DMS 273 (cell line): ENCODE data around the gene MRPL4.
"Not testable (repeated sequence)": the region's sequence is repeated elsewhere in the genome, so short reads cannot be mapped to it uniquely, and the experiment has no call there.

ENCODE experiments used
- DNase-seq: peaks from one replicate; lab custom pipeline; 2025; ENCODE audit not compliant: unreplicated experiment; lab: John Stamatoyannopoulos, UW

Gene MRPL4

DNA sequence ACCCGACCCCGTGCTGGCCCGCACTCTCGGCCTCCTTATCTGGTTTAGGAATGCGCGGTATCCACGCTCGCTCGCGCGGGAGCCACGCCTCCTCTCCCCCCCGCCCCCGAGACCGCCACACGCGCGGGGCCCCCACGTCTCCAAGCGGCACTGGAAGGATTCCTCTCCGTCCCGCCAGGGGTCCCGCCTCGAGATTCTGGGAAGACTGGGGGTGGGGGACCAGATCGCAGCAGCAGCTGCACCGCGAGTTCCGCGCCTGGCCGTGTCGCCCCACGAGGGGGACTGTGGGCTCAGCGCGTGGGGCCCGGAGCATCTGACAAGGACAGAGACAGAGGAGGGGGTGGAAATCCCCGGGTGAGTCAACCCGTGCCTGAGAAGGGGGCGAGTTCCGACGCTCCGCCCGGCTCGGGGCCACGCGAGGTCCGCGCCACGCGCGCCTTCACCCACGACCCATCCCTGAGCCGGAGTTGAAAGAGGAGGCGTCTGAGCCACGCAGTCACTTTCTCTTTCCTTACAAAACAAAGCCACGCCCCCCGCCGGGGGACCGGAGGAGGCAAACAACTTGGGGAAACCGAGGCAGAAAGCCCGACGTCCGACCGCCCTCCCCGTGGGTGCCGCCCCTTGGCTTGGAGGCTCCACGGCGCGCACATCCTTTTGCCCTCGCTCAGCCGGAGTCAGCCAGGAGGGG, 21.7 kb upstream of the MRPL4 start:
- peak; percentile 57 for DNase-seq

- DNase-seq: peak; percentile 81
These were observed 21.0 kb upstream of the MRPL4 start, which contains the start of gene S1PR2 for GRCh38 chr19:10230861-10231611. TSS of gene S1PR2 (minus strand) at chr19:10231331. CDS start at chr19:10224905, 6,426 bp downstream.

DNA sequence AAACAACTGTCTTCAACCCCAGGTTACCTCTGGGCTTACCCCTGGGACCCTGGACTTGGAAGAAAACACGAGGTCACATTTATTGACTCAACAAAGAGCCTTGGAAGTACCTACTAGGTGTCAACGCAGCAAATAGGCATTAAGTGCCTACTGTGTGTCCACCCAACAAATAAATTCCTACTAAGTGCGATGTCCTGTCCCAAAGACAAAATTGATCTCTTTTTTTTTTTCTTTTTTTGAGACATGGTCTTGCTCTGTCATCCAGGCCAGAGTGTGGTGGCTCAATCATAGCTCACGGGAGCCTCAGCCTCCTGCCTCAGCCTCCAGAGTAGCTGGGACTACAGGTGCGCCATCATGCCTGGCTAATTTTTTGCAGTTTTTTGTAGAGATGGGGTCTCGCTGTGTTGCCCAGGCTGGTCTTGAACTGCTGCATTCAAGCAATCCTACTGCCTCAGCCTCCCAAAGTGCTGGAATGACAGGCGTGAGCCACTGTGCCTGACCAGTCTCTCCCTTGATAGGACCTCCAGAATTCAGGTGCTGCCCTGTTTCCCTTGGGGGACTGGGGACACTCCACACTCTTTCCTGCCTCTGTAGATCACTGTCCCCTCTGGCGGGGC, 20.3 kb upstream of the MRPL4 start:
- DNase-seq: no peak

- DNase-seq: no peak
These were observed 18.1 kb upstream of the MRPL4 start for GRCh38 chr19:10233946-10234345.

DNA sequence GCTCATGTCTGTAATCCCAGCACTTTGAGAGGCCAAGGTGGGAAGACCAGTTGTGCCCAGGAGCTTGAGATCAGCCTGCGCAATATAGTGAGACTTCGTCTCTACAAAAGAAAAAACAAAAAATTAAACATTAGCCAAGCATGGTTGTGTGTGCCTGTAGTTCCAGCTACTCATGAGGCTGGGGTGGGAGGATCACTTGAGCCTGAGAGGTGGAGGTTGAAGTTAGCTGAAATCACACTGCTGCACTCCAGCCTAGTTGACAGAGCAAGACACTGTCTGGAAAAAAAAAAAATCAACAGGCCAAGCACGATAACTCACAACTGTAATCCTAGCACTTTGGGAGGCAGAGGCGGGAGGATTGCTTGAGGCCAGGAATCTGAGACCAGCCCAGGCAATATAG, 17.0 kb upstream of the MRPL4 start:
- no peak for DNase-seq

- DNase-seq: not testable (repeated sequence)
These were observed 16.6 kb upstream of the MRPL4 start for GRCh38 chr19:10235409-10235808.

DNA sequence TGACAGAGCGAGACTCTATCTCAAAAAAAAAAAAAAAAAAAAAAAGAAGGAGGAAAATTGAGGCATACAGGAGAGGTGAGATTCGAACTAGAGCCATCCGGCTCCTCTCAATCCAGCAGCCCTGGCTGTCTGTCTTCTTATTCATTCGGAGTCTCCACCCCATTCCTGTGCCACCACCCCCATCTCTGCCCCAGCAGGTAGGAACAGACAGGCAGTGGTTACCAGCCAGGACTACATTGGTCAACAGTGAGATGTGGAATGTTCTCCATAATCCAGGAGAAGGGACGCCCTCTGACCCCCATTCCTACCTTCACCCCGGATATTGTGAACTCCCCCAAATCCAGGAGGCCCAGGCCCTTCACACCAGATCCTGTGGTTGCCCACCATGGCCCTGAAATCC, 14.3 kb upstream of the MRPL4 start:
- DNase-seq: no peak

DNA sequence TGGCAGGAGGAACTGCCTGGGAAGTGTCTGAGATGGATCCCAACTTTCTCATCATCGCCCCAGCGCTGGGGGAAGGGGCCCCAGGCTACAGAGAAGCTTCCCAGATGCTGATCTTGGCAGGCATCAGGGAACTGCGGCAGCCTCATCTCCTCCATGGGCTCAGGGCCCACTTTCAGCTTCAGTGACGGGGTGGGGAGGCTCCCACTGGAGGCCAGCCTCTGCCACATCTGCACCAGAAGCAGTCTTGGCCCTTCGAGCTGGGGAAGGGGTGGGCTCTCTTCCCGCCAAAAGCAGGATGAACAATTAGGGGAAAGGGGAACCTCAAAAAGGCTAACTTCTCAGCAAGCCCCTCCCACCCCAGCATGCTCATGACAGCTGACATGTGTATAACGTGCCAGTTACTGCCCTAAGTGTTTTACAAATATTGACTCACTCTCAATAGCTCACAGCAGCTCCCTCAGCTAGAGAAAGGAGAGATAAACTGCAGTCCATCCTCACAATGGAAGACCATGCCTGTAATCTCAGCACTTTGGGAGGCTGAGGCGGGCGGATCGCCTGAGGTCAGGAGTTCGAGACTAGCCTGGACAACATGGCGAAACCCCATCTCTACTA, 13.7 kb upstream of the MRPL4 start:
- peak; percentile 42 for DNase-seq

GRCh38 chr19:10241826-10242449, 10.1 kb upstream of the MRPL4 start:
- not testable (repeated sequence) for DNase-seq

DNA sequence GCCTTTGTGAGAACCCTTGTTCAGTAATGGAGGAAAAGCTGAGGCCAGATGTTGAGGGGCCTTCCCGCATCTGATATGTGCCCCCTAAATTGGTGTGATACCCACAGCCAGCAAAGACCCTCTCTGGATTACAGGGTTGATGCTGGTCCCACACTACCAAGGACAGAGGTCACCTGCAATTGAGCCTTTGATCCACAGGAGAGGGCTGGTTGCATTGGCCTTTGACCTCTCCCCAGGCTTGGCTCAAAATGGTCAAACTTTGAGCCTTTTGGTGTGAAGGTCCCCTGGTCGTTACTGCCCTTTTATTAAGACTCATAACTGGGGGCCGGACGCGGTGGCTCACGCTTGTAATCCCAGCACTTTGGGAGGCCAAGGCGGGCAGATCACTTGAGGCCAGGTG, 8.4 kb upstream of the MRPL4 start:
- DNase-seq: no peak

GRCh38 chr19:10245189-10245939, 6.7 kb upstream of the MRPL4 start:
- DNase-seq: no peak

GRCh38 chr19:10246511-10246910, 5.5 kb upstream of the MRPL4 start:
- DNase-seq: no peak

DNA sequence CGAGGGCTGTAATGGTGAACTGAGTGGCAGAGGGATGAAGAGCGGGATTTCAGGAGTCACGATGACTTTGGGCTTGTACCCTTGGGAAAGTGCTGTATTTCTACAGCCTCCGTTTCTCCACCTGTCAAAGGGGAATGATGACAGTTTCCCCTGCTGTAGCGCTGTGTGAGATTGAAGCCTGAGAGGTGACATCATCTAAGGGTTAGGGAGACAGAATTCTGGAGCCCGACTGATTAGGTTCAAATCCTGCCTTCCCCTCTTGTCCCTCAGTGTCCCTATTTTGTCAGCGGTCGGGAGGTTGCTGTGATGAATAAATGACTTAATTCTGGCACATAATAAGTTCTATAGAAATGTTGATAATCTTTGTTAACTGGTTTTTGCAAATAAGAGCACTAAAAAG, 693 bp downstream of the MRPL4 start:
- DNase-seq: no peak

- DNase-seq: no peak
These were observed 2.2 kb downstream of the MRPL4 start for GRCh38 chr19:10254244-10254643.

GRCh38 chr19:10255358-10255757, 3.3 kb downstream of the MRPL4 start:
- no peak for DNase-seq

- no peak for DNase-seq
These were observed 4.5 kb downstream of the MRPL4 start for GRCh38 chr19:10256551-10256950.

DNA sequence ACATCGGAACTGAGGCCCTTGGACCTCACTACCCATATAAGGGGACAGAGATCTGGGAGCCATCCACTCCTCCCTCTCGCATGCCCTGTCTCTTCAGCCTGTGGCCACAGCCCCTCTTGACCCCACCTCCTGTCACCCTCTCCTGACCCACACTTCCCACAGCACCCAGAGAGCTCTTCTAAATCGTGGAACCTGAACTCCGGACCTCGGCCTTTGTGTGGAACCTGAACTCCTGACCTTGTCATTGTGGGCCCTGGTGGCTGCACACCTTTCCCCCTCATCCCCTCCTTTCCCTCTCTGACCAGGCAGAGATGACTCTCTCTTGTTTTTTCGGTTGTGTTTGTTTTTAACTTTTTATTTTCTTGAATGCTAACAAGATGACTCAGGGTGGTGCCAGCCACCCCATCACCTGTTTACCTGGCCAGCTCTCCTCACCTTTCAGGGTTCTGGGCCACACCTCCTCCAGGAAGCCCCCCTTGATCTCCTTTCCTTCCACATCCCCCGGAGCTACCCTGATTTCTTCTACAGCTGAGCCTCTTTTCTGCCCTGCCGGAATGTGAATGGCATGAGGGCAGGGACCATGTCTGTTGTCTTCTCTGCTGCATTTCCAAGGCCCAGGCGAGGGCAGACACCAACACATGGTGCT, 5.1 kb downstream of the MRPL4 start:
- DNase-seq: no peak

DNA sequence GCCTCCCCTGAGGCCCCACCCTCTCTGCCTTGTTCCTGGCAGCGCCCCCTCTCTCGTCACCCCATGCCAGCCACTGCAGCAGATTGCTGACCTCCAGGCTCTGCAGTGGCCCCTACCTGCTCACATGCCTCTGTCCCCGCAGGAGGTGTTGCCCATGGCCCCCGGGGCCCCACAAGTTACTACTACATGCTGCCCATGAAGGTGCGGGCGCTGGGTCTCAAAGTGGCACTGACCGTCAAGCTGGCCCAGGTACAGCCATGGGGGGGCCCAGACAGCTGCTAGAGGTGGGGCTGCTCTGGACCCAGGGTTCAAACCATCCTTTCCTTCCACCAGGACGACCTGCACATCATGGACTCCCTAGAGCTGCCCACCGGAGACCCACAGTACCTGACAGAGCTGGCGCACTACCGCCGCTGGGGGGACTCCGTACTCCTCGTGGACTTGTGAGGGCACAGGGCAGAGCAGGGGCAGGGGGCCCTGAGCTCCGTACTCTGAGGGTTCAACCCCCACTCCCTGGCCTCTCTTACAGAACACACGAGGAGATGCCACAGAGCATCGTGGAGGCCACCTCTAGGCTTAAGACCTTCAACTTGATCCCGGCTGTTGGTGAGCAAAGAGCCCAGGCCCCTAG, 6.2 kb downstream of the MRPL4 start:
- DNase-seq: no peak

DNA sequence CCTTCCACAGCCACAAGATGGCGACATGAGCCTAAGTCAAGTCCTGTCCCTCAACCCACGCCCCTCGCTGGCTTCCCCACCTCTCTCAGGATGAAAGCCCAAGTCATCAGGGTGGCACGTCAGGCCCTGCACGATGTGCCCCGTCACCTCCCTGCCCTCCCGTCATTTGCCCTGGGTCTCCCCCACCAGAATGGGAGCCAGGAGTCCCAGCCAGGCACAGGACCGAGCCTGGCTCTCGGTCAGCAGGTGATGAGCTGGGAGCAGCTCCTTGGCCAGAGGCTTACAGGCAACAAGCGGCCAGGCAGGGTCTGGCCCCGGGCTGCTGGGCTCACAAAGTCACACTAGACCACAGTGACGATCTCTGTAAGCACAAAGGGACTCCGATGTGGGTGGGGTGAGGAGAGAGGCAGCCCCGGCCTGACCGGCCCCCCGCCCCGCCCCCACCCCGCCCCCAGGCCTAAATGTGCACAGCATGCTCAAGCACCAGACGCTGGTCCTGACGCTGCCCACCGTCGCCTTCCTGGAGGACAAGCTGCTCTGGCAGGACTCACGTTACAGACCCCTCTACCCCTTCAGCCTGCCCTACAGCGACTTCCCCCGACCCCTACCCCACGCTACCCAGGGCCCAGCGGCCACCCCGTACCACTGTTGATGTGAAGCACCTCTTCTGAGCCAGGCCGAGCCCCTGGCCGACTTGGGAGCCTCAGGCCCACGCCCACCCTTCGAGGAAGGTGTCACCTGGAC, 7.3 kb downstream of the MRPL4 start:
- peak; percentile 95 for DNase-seq
